ENCODE results near the gene LIMA1.

LIMA1 gene

DNA sequence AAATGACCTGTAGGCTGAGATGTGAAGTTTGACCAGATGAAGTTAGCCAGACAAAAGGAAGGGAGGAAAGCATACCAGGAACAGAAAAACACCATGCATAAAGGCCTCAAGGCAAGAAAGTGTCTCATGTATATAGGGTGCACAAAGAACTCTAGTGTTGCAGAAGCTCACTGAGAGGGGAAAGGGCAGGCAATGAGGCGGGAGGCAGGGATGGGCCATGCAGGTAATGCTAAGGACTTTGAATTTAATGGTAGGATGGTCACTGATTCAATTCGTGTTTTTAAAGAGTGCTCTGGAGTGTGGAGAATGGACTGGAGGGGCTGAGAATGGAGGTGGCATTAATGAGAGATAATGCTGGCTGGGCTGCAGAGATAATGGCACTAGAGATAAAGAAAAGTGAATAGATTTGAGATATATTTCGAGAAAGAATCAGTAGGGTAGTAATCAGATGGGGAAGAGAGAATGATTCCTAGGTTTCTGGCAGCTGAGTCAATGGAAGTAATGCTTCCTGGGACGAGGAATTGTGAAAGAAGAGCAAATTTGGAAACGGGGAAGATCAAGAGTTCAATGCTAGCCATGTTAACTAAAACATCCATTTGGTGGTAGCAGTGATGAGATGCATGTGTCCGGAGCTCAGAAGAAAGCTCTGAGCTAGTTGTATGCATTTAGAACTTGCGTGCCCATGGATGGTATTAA lies 43.1 kb downstream of the LIMA1 start:
- DNase-seq (ENCODE audit: low read depth) = no peak
- TF ChIP-seq CTCF (IDR thresholded peaks at IDR 0.05; ENCODE audit: low read depth, low read length) = no peak
- no peak for TF ChIP-seq POLR2A (IDR thresholded peaks at IDR 0.05; ENCODE audit: extremely low read depth, insufficient read length)
- no peak for TF ChIP-seq MYC (IDR thresholded peaks at IDR 0.05; ENCODE audit: low read depth, low read length)
- TF ChIP-seq, protein P1, sequence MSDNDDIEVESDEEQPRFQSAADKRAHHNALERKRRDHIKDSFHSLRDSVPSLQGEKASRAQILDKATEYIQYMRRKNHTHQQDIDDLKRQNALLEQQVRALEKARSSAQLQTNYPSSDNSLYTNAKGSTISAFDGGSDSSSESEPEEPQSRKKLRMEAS (IDR thresholded peaks at IDR 0.05; ENCODE audit: low read depth, low read length) = no peak
- no peak overlapping the region for H3K4me3 ChIP-seq (ENCODE audit: low read depth, low read length)

- no peak overlapping the region for H3K4me3 ChIP-seq (ENCODE audit: low read depth, low read length)
- DNase-seq (ENCODE audit: low read depth) = no peak
- TF ChIP-seq, protein P1 (IDR thresholded peaks at IDR 0.05; ENCODE audit: low read depth, low read length) = no peak
- TF ChIP-seq CTCF (IDR thresholded peaks at IDR 0.05; ENCODE audit: low read depth, low read length) (no peak), MYC (IDR thresholded peaks at IDR 0.05; ENCODE audit: low read depth, low read length) (no peak), POLR2A (IDR thresholded peaks at IDR 0.05; ENCODE audit: extremely low read depth, insufficient read length) (no peak)
Measured at GRCh38 chr12:50239355-50239891, 43.9 kb downstream of the LIMA1 start.

GRCh38 chr12:50234347-50234746 lies 49.0 kb downstream of the LIMA1 start:
- no peak overlapping the region for H3K4me3 ChIP-seq (ENCODE audit: low read depth, low read length)
- DNase-seq (ENCODE audit: low read depth) = peak; percentile 47
- TF ChIP-seq, protein P1 (IDR thresholded peaks at IDR 0.05; ENCODE audit: low read depth, low read length) = peak; percentile 68
- TF ChIP-seq MYC (IDR thresholded peaks at IDR 0.05; ENCODE audit: low read depth, low read length) (no peak), CTCF (IDR thresholded peaks at IDR 0.05; ENCODE audit: low read depth, low read length) (no peak), POLR2A (IDR thresholded peaks at IDR 0.05; ENCODE audit: extremely low read depth, insufficient read length) (no peak)

- DNase-seq (ENCODE audit: low read depth) = no peak
- no peak overlapping the region for H3K4me3 ChIP-seq (ENCODE audit: low read depth, low read length)
- TF ChIP-seq POLR2A (IDR thresholded peaks at IDR 0.05; ENCODE audit: extremely low read depth, insufficient read length) (no peak), MYC (IDR thresholded peaks at IDR 0.05; ENCODE audit: low read depth, low read length) (no peak), CTCF (IDR thresholded peaks at IDR 0.05; ENCODE audit: low read depth, low read length) (no peak)
- TF ChIP-seq, protein P1 (IDR thresholded peaks at IDR 0.05; ENCODE audit: low read depth, low read length) = no peak
Measured at GRCh38 chr12:50232771-50233209, 50.5 kb downstream of the LIMA1 start.

GRCh38 chr12:50232206-50232605 lies 51.1 kb downstream of the LIMA1 start:
- H3K4me3 ChIP-seq (ENCODE audit: low read depth, low read length) = no peak overlapping the region
- no peak for TF ChIP-seq POLR2A (IDR thresholded peaks at IDR 0.05; ENCODE audit: extremely low read depth, insufficient read length)
- no peak for TF ChIP-seq CTCF (IDR thresholded peaks at IDR 0.05; ENCODE audit: low read depth, low read length)
- no peak for TF ChIP-seq MYC (IDR thresholded peaks at IDR 0.05; ENCODE audit: low read depth, low read length)
- TF ChIP-seq, protein P1 (IDR thresholded peaks at IDR 0.05; ENCODE audit: low read depth, low read length) = no peak
- no peak for DNase-seq (ENCODE audit: low read depth)

Measured in NB4 (cell line).